ENCODE results near the gene DERL3. TPM values are rescaled to one million over a fixed set of nuclear protein-coding genes. Genes with fewer than 3 reads are reported as not detected.

The DERL3 gene
- polyA plus RNA-seq, 3 donors from 2014 or later: 0.61 to 1.2 (median 0.62) TPM

- no peaks in the 10 kb centered on the region for H3K9me3 Mint-ChIP-seq
- DNase-seq: no peak
- H3K4me3 Mint-ChIP-seq: no peak overlapping the region
- peaks cover 4 to 13% (median 4%) of the 10 kb centered on the region in 3 donors for H3K36me3 Mint-ChIP-seq
- no peak overlapping the region for H3K27ac Mint-ChIP-seq
- H3K27me3 Mint-ChIP-seq (ENCODE audit: low read depth in 3 of 3): peaks cover 0 to 10% (median 0%) of the 10 kb centered on the region in 3 donors
- H3K4me1 Mint-ChIP-seq: peaks cover 2 to 10% of the 10 kb centered on the region in 2 donors
These were observed 6.4 kb downstream of the DERL3 start for GRCh38 chr22:23832226-23833016.

- no peak for DNase-seq
- Mint-ChIP-seq H3K27me3 (ENCODE audit: low read depth in 3 of 3) (peaks cover 0 to 8% (median 0%) of the 10 kb centered on the region in 3 donors), H3K4me3 (no peak overlapping the region), H3K4me1 (peaks cover 0 to 10% of the 10 kb centered on the region in 2 donors), H3K9me3 (no peaks in the 10 kb centered on the region), H3K36me3 (peaks cover 4 to 13% (median 4%) of the 10 kb centered on the region in 3 donors), H3K27ac (no peak overlapping the region)
These were observed 7.0 kb downstream of the DERL3 start for GRCh38 chr22:23831781-23832180.

GRCh38 chr22:23831261-23831660 is 7.5 kb downstream of the DERL3 start:
- Mint-ChIP-seq H3K27me3 (ENCODE audit: low read depth in 3 of 3) (peaks cover 0 to 8% (median 0%) of the 10 kb centered on the region in 3 donors), H3K9me3 (no peaks in the 10 kb centered on the region), H3K27ac (no peak overlapping the region), H3K4me1 (peaks cover 0 to 10% of the 10 kb centered on the region in 2 donors), H3K4me3 (no peak overlapping the region), H3K36me3 (peaks cover 4 to 16% (median 7%) of the 10 kb centered on the region in 3 donors)
- DNase-seq: no peak

GRCh38 chr22:23829845-23830372 is 8.9 kb downstream of the DERL3 start:
- H3K4me1 Mint-ChIP-seq: peaks cover 0 to 10% of the 10 kb centered on the region in 2 donors
- peaks cover 3 to 21% (median 10%) of the 10 kb centered on the region in 3 donors for H3K36me3 Mint-ChIP-seq
- H3K27ac Mint-ChIP-seq: peak overlapping the region in 3 of 6 donors; percentile 45 to 64 (median 57)
- H3K9me3 Mint-ChIP-seq: no peaks in the 10 kb centered on the region
- H3K4me3 Mint-ChIP-seq: no peak overlapping the region
- H3K27me3 Mint-ChIP-seq (ENCODE audit: low read depth in 3 of 3): peaks cover 0 to 10% (median 0%) of the 10 kb centered on the region in 3 donors
- DNase-seq: no peak

GRCh38 chr22:23828800-23829680 is 9.8 kb downstream of the DERL3 start:
- Mint-ChIP-seq H3K36me3 (peaks cover 3 to 24% (median 10%) of the 10 kb centered on the region in 3 donors), H3K27me3 (ENCODE audit: low read depth in 3 of 3) (peaks cover 0 to 10% (median 2%) of the 10 kb centered on the region in 3 donors), H3K27ac (peak overlapping the region in 3 of 6 donors; percentile 1 to 57 (median 34)), H3K4me3 (no peak overlapping the region), H3K9me3 (no peaks in the 10 kb centered on the region), H3K4me1 (peaks cover 0 to 10% of the 10 kb centered on the region in 2 donors)
- DNase-seq: no peak

GRCh38 chr22:23827351-23827995 is 11.3 kb downstream of the DERL3 start:
- Mint-ChIP-seq H3K36me3 (peaks cover 3 to 36% (median 11%) of the 10 kb centered on the region in 3 donors), H3K4me3 (no peak overlapping the region), H3K27ac (no peak overlapping the region)

GRCh38 chr22:23826510-23827350 is 12.1 kb downstream of the DERL3 start:
- Mint-ChIP-seq H3K36me3 (peaks cover 3 to 38% (median 13%) of the 10 kb centered on the region in 3 donors), H3K4me3 (no peak overlapping the region), H3K9me3 (no peaks in the 10 kb centered on the region), H3K27me3 (ENCODE audit: low read depth in 3 of 3) (peaks cover 0 to 8% (median 2%) of the 10 kb centered on the region in 3 donors), H3K4me1 (peaks cover 0 to 10% of the 10 kb centered on the region in 2 donors), H3K27ac (no peak overlapping the region)
- DNase-seq: no peak

More at GRCh38 chr22:23827351-23827995, 11.3 kb downstream of the DERL3 start:
- Mint-ChIP-seq H3K9me3 (no peaks in the 10 kb centered on the region), H3K27me3 (ENCODE audit: low read depth in 3 of 3) (peaks cover 0 to 10% (median 2%) of the 10 kb centered on the region in 3 donors), H3K4me1 (peaks cover 0 to 10% of the 10 kb centered on the region in 2 donors)
- no peak for DNase-seq

- peak overlapping the region in 1 of 6 donors; percentile 34 for H3K27ac Mint-ChIP-seq
- H3K36me3 Mint-ChIP-seq: peaks cover 3 to 38% (median 16%) of the 10 kb centered on the region in 3 donors
- H3K4me3 Mint-ChIP-seq: no peak overlapping the region
- H3K9me3 Mint-ChIP-seq: no peaks in the 10 kb centered on the region
- H3K27me3 Mint-ChIP-seq (ENCODE audit: low read depth in 3 of 3): peaks cover 0 to 8% (median 2%) of the 10 kb centered on the region in 3 donors
- H3K4me1 Mint-ChIP-seq: peaks cover 0 to 9% of the 10 kb centered on the region in 2 donors
- DNase-seq: no peak
These were observed 13.4 kb downstream of the DERL3 start for GRCh38 chr22:23825246-23825905.

- no peak for DNase-seq
- Mint-ChIP-seq H3K4me1 (peaks cover 0 to 2% of the 10 kb centered on the region in 2 donors), H3K36me3 (peaks cover 3 to 39% (median 14%) of the 10 kb centered on the region in 3 donors), H3K27me3 (ENCODE audit: low read depth in 3 of 3) (peaks cover 0 to 8% (median 2%) of the 10 kb centered on the region in 3 donors), H3K4me3 (no peak overlapping the region), H3K9me3 (no peaks in the 10 kb centered on the region), H3K27ac (no peak overlapping the region)
These were observed 14.1 kb downstream of the DERL3 start for GRCh38 chr22:23824476-23825245.

GRCh38 chr22:23823331-23823791 is 15.4 kb downstream of the DERL3 start:
- Mint-ChIP-seq H3K27me3 (ENCODE audit: low read depth in 3 of 3) (peaks cover 0 to 6% (median 2%) of the 10 kb centered on the region in 3 donors), H3K27ac (no peak overlapping the region), H3K36me3 (peaks cover 3 to 40% (median 14%) of the 10 kb centered on the region in 3 donors), H3K9me3 (no peaks in the 10 kb centered on the region), H3K4me3 (no peak overlapping the region), H3K4me1 (no peaks in the 10 kb centered on the region)
- DNase-seq: no peak

- no peak for DNase-seq
- H3K27ac Mint-ChIP-seq: peak overlapping the region in 1 of 6 donors; percentile 56
- no peak overlapping the region for H3K4me3 Mint-ChIP-seq
- peaks cover 0 to 2% (median 2%) of the 10 kb centered on the region in 3 donors for H3K27me3 Mint-ChIP-seq (ENCODE audit: low read depth in 3 of 3)
- no peaks in the 10 kb centered on the region for H3K9me3 Mint-ChIP-seq
- peaks cover 4 to 46% (median 16%) of the 10 kb centered on the region in 3 donors for H3K36me3 Mint-ChIP-seq
- no peaks in the 10 kb centered on the region for H3K4me1 Mint-ChIP-seq
These were observed 16.6 kb downstream of the DERL3 start for GRCh38 chr22:23822101-23822671.
